HepG2 (cell line): ENCODE measurements around the gene CCDC106. TPM values are rescaled to one million over a fixed set of nuclear protein-coding genes. Genes with fewer than 3 reads are reported as not detected.

Experiments used
- ATF2 ChIP-seq: sonication (generic); formaldehyde crosslinking; IDR thresholded peaks from 2 replicates; pipeline ENCODE4 v1.4.0; 2020; ENCODE audit warnings: missing genetic modification reagents
- CREM ChIP-seq, 2 experiments: sonication (generic) in 1 of 2; formaldehyde crosslinking in 1 of 2; IDR thresholded peaks; 2 replicates each; pipeline versions ENCODE4 v1.4.0 to v1.6.1; 2016 to 2020; ENCODE audit warnings: antibody characterized with exemption in 1 of 2, mild to moderate bottlenecking in 1 of 2, missing genetic modification reagents in 1 of 2
- DMAP1 ChIP-seq: IDR thresholded peaks from 2 replicates; pipeline ENCODE4 v1.6.1; 2016
- HDAC2 ChIP-seq: sonication (generic); formaldehyde crosslinking; IDR thresholded peaks from 2 replicates; pipeline ENCODE4 v1.4.0; 2020; ENCODE audit warnings: missing genetic modification reagents
- HOXA3 ChIP-seq: sonication (generic); formaldehyde crosslinking; IDR thresholded peaks from 2 replicates; pipeline ENCODE4 v1.5.0; 2020; ENCODE audit warnings: missing genetic modification reagents
- PATZ1 ChIP-seq: sonication (generic); formaldehyde crosslinking; IDR thresholded peaks from 2 replicates; pipeline ENCODE4 v1.4.0; 2020; ENCODE audit warnings: missing genetic modification reagents
- RBAK ChIP-seq: sonication (generic); formaldehyde crosslinking; IDR thresholded peaks from 2 replicates; pipeline ENCODE4 v1.5.1; 2020; ENCODE audit warnings: mild to moderate bottlenecking, missing genetic modification reagents
- SOX6 ChIP-seq, 2 experiments: fragments of 450-650 bp in 1 of 2; sonication (generic) in 1 of 2; formaldehyde crosslinking in 1 of 2; IDR thresholded peaks; 2 replicates each; pipeline versions ENCODE4 v1.4.0 to v1.6.1; 2017 to 2020; ENCODE audit warnings: antibody characterized with exemption in 1 of 2, mild to moderate bottlenecking in 1 of 2, missing genetic modification reagents in 1 of 2
- SP1 ChIP-seq, 2 experiments: fragments of 450-650 bp in 1 of 2; sonication (generic) in 1 of 2; formaldehyde crosslinking in 1 of 2; IDR thresholded peaks; 2 replicates each; pipeline versions ENCODE4 v1.4.0 to v1.6.1; 2016 to 2020; ENCODE audit warnings: missing genetic modification reagents in 1 of 2
- TARDBP ChIP-seq: sonication (generic); formaldehyde crosslinking; IDR thresholded peaks from 2 replicates; pipeline ENCODE4 v1.8.0; 2022; ENCODE audit warnings: mild to moderate bottlenecking, missing genetic modification reagents
- YY1 ChIP-seq: IDR thresholded peaks from 2 replicates; pipeline ENCODE4 v1.6.1; 2011; ENCODE audit warnings: low read length, low read depth, moderate library complexity, mild to moderate bottlenecking; ENCODE audit not compliant: insufficient read depth, insufficient replicate concordance
- ZBTB49 ChIP-seq: sonication (generic); formaldehyde crosslinking; IDR thresholded peaks from 2 replicates; pipeline ENCODE4 v1.4.0; 2020; ENCODE audit warnings: missing genetic modification reagents, borderline replicate concordance
- ZNF441 ChIP-seq: sonication (generic); formaldehyde crosslinking; IDR thresholded peaks from 2 replicates; pipeline ENCODE4 v1.7.0; 2021; ENCODE audit warnings: missing genetic modification reagents, borderline replicate concordance
- ZNF557 ChIP-seq: sonication (generic); formaldehyde crosslinking; IDR thresholded peaks from 2 replicates; pipeline ENCODE4 v1.4.0; 2020; ENCODE audit warnings: missing genetic modification reagents
- ZNF563 ChIP-seq: sonication (generic); formaldehyde crosslinking; IDR thresholded peaks from 2 replicates; pipeline ENCODE4 v1.8.0; 2022; ENCODE audit warnings: mild to moderate bottlenecking, moderate library complexity, missing genetic modification reagents
- ZNF639 ChIP-seq: conservative IDR thresholded peaks from 2 replicates; pipeline ENCODE4 v1.6.1; 2018; ENCODE audit warnings: missing genetic modification reagents
- ZNF674 ChIP-seq: sonication (generic); formaldehyde crosslinking; IDR thresholded peaks from 2 replicates; pipeline ENCODE4 v1.5.0; 2020; ENCODE audit warnings: low read depth, mild to moderate bottlenecking, missing genetic modification reagents
- ZNF768 ChIP-seq: sonication (generic); formaldehyde crosslinking; IDR thresholded peaks from 2 replicates; pipeline ENCODE4 v1.4.0; 2020; ENCODE audit warnings: missing genetic modification reagents
- ZNF775 ChIP-seq: sonication (generic); formaldehyde crosslinking; IDR thresholded peaks from 2 replicates; pipeline ENCODE4 v1.4.0; 2020; ENCODE audit warnings: missing genetic modification reagents, mild to moderate bottlenecking, moderate library complexity, borderline replicate concordance
- ZSCAN25 ChIP-seq: sonication (generic); formaldehyde crosslinking; IDR thresholded peaks from 2 replicates; pipeline ENCODE4 v1.8.0; 2022; ENCODE audit warnings: mild to moderate bottlenecking, missing genetic modification reagents
- polyA plus RNA-seq, 8 experiments: library from polyadenylated mRNA; depleted of rRNA in 3 of 8; stranded (reverse) in 7 of 8; unstranded in 1 of 8; fragments of >200 nt; fragmentation: Illumina TruSeq in 4 of 8; extraction: Trizol in 4 of 8; gene quantifications; 2 replicates each; pipeline versions ENCODE4 v1.2.1 to v1.2.3, GENCODE V29; 2011 to 2016; ENCODE audit warnings: low read depth in 4 of 8, missing spikeins in 1 of 8, mixed read lengths in 1 of 8; ENCODE audit not compliant: insufficient read depth in 1 of 8
- total RNA-seq, 5 experiments: library from RNA; depleted of rRNA; stranded (reverse); fragments of >200 nt; fragmentation: Illumina TruSeq; extraction: Trizol; gene quantifications; 2 replicates each; pipeline ENCODE4 v1.2.3, GENCODE V29; 2016; ENCODE audit warnings: low read depth in 1 of 5

Gene CCDC106
- total and polyA plus RNA-seq, 2 of the 13 experiments (the other 11 are each of a cell fraction or from before 2014, with no cell fraction given) = 4.7 to 8.8 TPM

- TF ChIP-seq ZSCAN25 (peak; percentile 79), CREM (IDR thresholded peaks at IDR 0.05) (peak; percentile 92), CREM (CRISPR knock-in tag; IDR thresholded peaks at IDR 0.05) (peak; percentile 60; the same call in 1 of the 2 replicates), ZNF768 (CRISPR knock-in tag) (no peak), RBAK (CRISPR knock-in tag) (no peak), TARDBP (CRISPR knock-in tag) (no peak; the same call in 1 of the 2 replicates), PATZ1 (CRISPR knock-in tag) (peak; percentile 83), ATF2 (peak; percentile 45; the same call in 1 of the 2 replicates), SP1 (IDR thresholded peaks at IDR 0.05) (no peak), SP1 (CRISPR knock-in tag; IDR thresholded peaks at IDR 0.05) (0 out of 2 replicates have a peak, but pooled peaks have one; percentile 59), ZBTB49 (CRISPR knock-in tag) (no peak), ZNF639 (CRISPR knock-in tag) (peak; percentile 79), ZNF775 (CRISPR knock-in tag) (no peak), HOXA3 (CRISPR knock-in tag) (peak; percentile 97), YY1 (peak; percentile 62), ZNF674 (CRISPR knock-in tag) (no peak), HDAC2 (CRISPR knock-in tag) (peak; percentile 59; the same call in 1 of the 2 replicates), ZNF563 (CRISPR knock-in tag) (no peak; the same call in 1 of the 2 replicates), ZNF441 (no peak), SOX6 (IDR thresholded peaks at IDR 0.05) (no peak), SOX6 (CRISPR knock-in tag; IDR thresholded peaks at IDR 0.05) (no peak), DMAP1 (CRISPR knock-in tag) (peak; percentile 53; the same call in 1 of the 2 replicates), ZNF557 (CRISPR knock-in tag) (no peak)
These were observed 27.0 kb downstream of the CCDC106 start, which contains the start of gene EPN1 (continued) for GRCh38 chr19:55674841-55675660.
